ENCODE measurements around the gene ARHGAP9. TPM values are rescaled to one million over a fixed set of nuclear protein-coding genes. Genes with fewer than 3 reads are reported as not detected.

ARHGAP9 gene
- total RNA-seq, 1 experiment from 2014 or later, result 30.6 TPM

DNA sequence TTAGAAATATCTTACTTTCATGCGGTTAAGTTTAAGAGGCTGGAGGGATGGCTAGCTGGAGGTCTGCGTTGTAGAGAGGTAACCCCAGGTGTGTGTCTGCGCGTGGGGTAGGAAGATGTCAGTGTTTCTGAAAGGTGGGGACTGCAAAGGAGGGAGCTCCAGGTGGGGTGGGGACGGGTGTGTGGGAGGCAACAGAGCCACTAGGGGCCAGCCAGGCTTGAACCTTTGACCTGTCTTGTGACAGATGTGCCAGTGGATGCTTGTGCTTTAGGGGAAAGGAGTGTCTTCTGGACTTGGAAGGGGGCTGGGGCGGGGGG, 19.2 kb downstream of the ARHGAP9 start:
- no peaks in the 10 kb centered on the region for H3K27me3 ChIP-seq (replicated peaks)
- H3K36me3 ChIP-seq, result peaks cover 68% of the 10 kb centered on the region
- DNase-seq (ENCODE audit: low read depth in 1 of 2, low spot score in 2 of 2), result no peak
- H3K4me3 ChIP-seq, result peak overlapping the region; percentile 50
- H3K27ac ChIP-seq, result peak overlapping the region; percentile 92
- no peaks in the 10 kb centered on the region for H3K9me3 ChIP-seq (replicated peaks)
- H3K4me1 ChIP-seq (replicated peaks), result peaks cover 60% of the 10 kb centered on the region

DNA sequence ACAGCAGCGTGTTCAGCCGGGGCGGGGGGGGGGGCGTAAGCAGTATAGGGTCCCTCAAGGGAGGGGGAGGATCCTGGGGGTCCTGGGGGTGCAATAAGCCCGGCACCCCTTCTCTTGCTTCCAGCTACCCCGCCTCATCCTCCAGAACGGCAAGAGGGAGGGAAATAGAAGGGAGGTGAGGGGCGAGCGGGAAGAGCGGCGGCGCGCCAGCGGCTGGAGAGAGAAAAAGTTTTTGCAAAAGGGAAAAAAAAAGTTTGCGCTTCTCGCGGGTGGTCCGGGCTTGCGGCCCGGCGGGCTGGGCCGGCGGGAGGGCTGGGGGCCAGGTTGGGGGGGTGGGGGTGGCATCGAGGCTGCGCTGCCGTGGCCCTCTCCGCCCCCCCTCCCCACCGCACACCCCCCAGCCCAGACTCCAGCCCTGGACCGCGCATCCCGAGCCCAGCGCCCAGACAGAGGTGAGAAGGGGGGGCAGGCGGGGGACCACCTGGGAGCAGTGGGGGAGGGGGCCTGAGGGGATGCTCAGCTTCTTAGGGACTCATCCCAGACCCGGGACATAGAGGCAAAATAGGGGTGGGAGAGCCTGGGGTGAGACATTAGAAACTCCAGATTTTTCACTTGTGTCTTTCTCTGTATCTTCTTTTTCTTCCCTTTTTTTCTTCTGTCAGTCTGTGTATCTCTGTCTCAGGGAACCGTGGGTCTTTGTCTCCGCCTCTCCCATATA, 19.8 kb downstream of the ARHGAP9 start, which contains the start of gene GLI1:
Gene GLI1 (plus strand): TSS at position 36 of the 718 bp plus-strand sequence. CDS start 3,907 bp downstream, outside the sequence.
- no peaks in the 10 kb centered on the region for H3K9me3 ChIP-seq (replicated peaks)
- peaks cover 65% of the 10 kb centered on the region for H3K36me3 ChIP-seq
- H3K4me1 ChIP-seq (replicated peaks), result peaks cover 60% of the 10 kb centered on the region
- peak within 1 kb of the TSS; percentile 92 for H3K27ac ChIP-seq
- H3K27me3 ChIP-seq (replicated peaks), result no peaks in the 10 kb centered on the region
- peak in 1 of 2 experiments; percentile 100 for DNase-seq (ENCODE audit: low read depth in 1 of 2, low spot score in 2 of 2)
- peak within 1 kb of the TSS; percentile 50 for H3K4me3 ChIP-seq

DNA sequence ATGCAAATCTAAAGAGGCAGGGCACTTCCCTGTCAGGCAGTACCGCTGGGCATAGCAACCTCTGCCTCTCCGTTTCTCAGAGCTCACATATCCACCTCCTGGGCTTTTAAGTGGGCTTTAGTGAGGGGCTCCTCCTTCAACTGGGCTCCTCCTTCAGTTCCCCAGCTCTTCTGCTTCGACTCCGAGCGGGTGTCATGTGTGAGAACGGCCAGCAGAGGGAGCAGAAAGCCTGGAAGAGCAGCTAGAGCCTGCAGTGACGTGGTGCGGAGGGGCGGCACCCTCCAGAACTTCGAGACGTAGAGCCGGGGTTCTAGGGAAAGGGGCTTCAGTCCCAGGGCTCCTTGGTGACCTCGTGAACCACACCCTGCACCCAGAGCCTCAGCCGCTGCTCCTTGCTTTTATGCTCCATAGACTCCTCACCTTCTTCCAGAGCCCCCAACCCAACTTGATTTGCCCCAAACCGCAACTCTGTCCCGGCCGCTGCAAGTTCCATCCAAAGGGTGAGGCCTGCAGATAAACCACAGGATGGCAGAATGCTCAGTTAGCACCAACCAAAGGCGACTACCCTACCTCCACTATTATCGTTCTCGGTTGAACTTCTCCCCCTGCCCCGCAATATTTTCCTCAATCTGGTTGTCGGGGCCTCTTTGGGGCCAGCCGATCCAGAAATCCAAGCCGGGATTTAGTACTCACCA, 20.5 kb downstream of the ARHGAP9 start:
- H3K4me3 ChIP-seq, result peak overlapping the region; percentile 50
- no peaks in the 10 kb centered on the region for H3K27me3 ChIP-seq (replicated peaks)
- no peaks in the 10 kb centered on the region for H3K9me3 ChIP-seq (replicated peaks)
- peak in 1 of 2 experiments; percentile 100 for DNase-seq (ENCODE audit: low read depth in 1 of 2, low spot score in 2 of 2)
- H3K27ac ChIP-seq, result peak overlapping the region; percentile 82
- peaks cover 63% of the 10 kb centered on the region for H3K4me1 ChIP-seq (replicated peaks)
- H3K36me3 ChIP-seq, result peaks cover 58% of the 10 kb centered on the region

DNA sequence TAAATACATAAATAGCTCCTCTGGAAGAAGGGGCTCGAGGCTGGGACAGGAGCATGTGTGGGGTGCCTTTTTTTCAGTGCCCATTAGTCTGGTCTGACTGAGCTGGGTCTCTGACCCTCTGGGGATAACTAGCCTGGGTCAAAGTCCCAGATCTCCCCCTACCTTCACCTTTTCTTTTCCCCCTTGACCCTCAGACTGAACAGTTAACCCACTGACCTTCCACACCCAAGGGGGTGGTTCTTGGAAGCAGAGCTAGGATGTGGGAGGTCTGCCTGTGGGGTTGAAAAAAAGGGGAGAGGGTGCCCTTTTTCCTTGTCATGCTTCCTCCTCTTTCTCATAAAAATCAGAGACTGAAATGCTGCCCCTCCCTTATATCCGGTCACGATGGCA, 21.0 kb downstream of the ARHGAP9 start:
- Histone ChIP-seq H3K9me3 (replicated peaks) (no peaks in the 10 kb centered on the region), H3K4me1 (replicated peaks) (peaks cover 63% of the 10 kb centered on the region), H3K27ac (peak overlapping the region; percentile 82), H3K27me3 (replicated peaks) (no peaks in the 10 kb centered on the region), H3K4me3 (peak overlapping the region; percentile 50), H3K36me3 (peaks cover 53% of the 10 kb centered on the region)
- DNase-seq (ENCODE audit: low read depth in 1 of 2, low spot score in 2 of 2), result no peak

DNA sequence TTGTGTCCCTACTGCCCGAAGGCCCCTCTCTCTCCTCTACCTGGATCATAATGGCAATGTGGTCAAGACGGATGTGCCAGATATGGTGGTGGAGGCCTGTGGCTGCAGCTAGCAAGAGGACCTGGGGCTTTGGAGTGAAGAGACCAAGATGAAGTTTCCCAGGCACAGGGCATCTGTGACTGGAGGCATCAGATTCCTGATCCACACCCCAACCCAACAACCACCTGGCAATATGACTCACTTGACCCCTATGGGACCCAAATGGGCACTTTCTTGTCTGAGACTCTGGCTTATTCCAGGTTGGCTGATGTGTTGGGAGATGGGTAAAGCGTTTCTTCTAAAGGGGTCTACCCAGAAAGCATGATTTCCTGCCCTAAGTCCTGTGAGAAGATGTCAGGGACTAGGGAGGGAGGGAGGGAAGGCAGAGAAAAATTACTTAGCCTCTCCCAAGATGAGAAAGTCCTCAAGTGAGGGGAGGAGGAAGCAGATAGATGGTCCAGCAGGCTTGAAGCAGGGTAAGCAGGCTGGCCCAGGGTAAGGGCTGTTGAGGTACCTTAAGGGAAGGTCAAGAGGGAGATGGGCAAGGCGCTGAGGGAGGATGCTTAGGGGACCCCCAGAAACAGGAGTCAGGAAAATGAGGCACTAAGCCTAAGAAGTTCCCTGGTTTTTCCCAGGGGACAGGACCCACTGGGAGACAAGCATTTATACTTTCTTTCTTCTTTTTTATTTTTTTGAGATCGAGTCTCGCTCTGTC, 22.8 kb downstream of the ARHGAP9 start:
- H3K4me1 ChIP-seq (replicated peaks), result peaks cover 63% of the 10 kb centered on the region
- H3K27ac ChIP-seq, result peak overlapping the region; percentile 82
- H3K9me3 ChIP-seq (replicated peaks), result no peaks in the 10 kb centered on the region
- no peaks in the 10 kb centered on the region for H3K27me3 ChIP-seq (replicated peaks)
- DNase-seq (ENCODE audit: low read depth in 1 of 2, low spot score in 2 of 2), result no peak
- peaks cover 43% of the 10 kb centered on the region for H3K36me3 ChIP-seq
- H3K4me3 ChIP-seq, result no peak overlapping the region

DNA sequence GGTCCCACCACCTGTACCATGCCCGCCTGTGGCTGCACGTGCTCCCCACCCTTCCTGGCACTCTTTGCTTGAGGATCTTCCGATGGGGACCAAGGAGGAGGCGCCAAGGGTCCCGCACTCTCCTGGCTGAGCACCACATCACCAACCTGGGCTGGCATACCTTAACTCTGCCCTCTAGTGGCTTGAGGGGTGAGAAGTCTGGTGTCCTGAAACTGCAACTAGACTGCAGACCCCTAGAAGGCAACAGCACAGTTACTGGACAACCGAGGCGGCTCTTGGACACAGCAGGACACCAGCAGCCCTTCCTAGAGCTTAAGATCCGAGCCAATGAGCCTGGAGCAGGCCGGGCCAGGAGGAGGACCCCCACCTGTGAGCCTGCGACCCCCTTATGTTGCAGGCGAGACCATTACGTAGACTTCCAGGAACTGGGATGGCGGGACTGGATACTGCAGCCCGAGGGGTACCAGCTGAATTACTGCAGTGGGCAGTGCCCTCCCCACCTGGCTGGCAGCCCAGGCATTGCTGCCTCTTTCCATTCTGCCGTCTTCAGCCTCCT, 23.4 kb downstream of the ARHGAP9 start:
- peaks cover 66% of the 10 kb centered on the region for H3K4me1 ChIP-seq (replicated peaks)
- no peaks in the 10 kb centered on the region for H3K9me3 ChIP-seq (replicated peaks)
- peaks cover 41% of the 10 kb centered on the region for H3K36me3 ChIP-seq
- no peaks in the 10 kb centered on the region for H3K27me3 ChIP-seq (replicated peaks)
- DNase-seq (ENCODE audit: low read depth in 1 of 2, low spot score in 2 of 2), result peak in 1 of 2 experiments; percentile 100
- no peak overlapping the region for H3K27ac ChIP-seq
- H3K4me3 ChIP-seq, result no peak overlapping the region

DNA sequence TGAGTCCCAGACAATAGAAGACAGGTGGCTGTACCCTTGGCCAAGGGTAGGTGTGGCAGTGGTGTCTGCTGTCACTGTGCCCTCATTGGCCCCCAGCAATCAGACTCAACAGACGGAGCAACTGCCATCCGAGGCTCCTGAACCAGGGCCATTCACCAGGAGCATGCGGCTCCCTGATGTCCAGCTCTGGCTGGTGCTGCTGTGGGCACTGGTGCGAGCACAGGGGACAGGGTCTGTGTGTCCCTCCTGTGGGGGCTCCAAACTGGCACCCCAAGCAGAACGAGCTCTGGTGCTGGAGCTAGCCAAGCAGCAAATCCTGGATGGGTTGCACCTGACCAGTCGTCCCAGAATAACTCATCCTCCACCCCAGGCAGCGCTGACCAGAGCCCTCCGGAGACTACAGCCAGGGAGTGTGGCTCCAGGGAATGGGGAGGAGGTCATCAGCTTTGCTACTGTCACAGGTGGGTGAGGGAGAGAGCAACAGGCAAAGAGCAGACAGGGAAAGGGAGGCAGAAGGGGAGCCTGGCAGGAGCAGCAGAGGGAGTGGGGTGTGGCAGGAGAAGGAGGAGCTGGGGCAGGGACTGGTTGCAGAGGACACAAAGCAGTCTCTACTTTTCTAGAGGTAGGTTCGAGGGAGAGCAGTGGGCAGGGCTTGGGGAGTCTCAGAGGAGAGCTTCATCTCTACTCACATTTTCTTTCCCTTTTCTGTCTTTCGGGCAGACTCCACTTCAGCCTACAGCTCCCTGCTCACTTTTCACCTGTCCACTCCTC, 24.1 kb downstream of the ARHGAP9 start:
- Histone ChIP-seq H3K27ac (no peak overlapping the region), H3K9me3 (replicated peaks) (no peaks in the 10 kb centered on the region), H3K4me1 (replicated peaks) (peaks cover 62% of the 10 kb centered on the region), H3K27me3 (replicated peaks) (no peaks in the 10 kb centered on the region), H3K4me3 (no peak overlapping the region), H3K36me3 (peaks cover 37% of the 10 kb centered on the region)
- peak in 1 of 2 experiments; percentile 96 for DNase-seq (ENCODE audit: low read depth in 1 of 2, low spot score in 2 of 2)

DNA sequence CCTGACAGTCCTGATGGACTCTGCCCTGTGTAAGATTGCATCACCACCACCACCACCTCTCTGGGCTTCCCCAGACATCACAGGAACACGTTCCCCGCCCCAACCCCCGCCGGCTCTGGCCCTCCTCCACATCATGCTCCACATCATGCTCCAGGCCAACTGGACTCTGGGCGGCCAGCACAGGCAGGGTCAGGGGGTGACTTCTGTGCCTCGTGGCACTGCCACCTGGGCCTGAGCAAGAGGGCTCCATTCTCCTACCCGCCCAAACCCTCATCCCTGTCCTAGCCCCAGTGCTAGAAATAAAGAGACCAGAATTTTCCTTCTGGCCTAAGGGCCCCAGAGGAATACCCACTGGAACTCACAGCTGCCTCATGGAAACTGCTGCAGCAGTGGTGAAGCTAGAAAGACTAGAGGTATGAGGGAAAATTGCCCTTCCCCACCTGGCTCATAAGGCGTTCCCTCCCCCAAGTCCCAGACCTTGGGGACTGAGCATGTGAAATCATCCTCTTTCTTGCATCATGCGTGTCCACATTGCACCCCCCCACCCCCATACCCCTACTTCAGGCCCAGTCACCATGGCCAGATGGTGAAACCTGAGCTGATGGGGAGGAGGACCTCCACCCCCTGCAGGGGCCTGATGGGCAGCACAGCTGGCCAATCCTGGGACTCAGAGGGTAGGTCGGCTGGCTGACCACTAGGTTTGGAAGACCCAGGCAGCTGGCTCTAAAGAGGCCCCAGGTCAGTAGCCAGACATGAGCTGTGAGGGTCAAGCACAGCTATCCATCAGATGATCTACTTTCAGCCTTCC, 24.9 kb downstream of the ARHGAP9 start, which contains the start of gene INHBE:
Gene INHBE (plus strand): TSS at position 742 of the 808 bp plus-strand sequence. CDS start 230 bp downstream, outside the sequence.
- H3K4me3 ChIP-seq, result no peak within 1 kb of the TSS
- peaks cover 58% of the 10 kb centered on the region for H3K4me1 ChIP-seq (replicated peaks)
- H3K27ac ChIP-seq, result no peak within 1 kb of the TSS
- peaks cover 37% of the 10 kb centered on the region for H3K36me3 ChIP-seq
- no peaks in the 10 kb centered on the region for H3K9me3 ChIP-seq (replicated peaks)
- no peaks in the 10 kb centered on the region for H3K27me3 ChIP-seq (replicated peaks)
- DNase-seq (ENCODE audit: low read depth in 1 of 2, low spot score in 2 of 2), result peak in 1 of 2 experiments; percentile 99

DNA sequence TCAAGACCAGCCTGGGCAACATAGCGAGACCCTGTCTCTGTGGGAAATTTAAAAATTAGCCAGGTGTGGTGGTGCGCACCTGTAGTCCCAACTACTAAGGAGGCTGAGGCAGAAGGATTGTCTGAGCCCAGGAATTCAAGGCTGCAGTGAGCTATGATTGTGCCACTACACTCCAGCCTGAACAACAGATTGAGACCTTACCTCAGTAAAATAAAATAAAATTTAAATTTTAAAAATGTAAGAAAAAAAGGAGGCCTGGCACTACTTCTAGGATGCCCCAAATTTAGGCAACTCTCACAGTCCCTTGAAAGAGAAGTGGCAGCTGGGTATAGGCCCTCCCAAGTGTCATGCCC, 25.5 kb downstream of the ARHGAP9 start:
- H3K27ac ChIP-seq, result no peak overlapping the region

DNA sequence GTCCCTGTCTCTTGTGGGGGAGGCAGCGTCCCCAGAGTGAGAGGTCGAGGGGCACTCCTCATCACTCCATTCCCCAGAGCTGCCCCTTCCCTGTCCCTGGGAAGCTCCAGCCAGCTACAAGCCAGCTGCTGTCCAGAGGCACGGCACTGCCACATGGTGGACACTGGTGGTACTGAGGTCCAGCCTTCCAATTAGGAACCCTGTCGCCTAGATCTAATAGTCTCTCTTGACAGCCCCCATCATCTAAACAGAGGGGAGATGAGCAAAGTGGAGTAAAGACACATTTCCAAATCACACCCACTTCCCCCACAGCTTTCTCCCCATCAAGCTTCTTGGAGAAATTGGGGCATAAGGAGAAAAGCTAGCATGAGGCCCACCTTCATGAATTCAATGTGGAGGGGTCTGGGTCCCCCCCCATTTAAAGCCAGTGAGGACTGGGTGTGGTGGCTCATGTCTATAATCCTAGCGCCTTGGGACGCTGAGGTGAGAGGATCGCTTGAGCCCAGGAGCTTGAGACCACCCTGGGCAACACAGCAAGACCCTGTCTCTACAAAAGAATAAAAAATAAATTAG, 26.6 kb downstream of the ARHGAP9 start:
- H3K9me3 ChIP-seq (replicated peaks), result no peaks in the 10 kb centered on the region; the same call in 1 of the 2 replicates
- peaks cover 44% of the 10 kb centered on the region for H3K4me1 ChIP-seq (replicated peaks)
- peak overlapping the region; percentile 45 for H3K27ac ChIP-seq
- H3K27me3 ChIP-seq (replicated peaks), result no peaks in the 10 kb centered on the region
- no peak for DNase-seq (ENCODE audit: low read depth in 1 of 2, low spot score in 2 of 2)
- peaks cover 26% of the 10 kb centered on the region for H3K36me3 ChIP-seq
- no peak overlapping the region for H3K4me3 ChIP-seq

More for the DNA sequence above, 25.5 kb downstream of the ARHGAP9 start:
- Histone ChIP-seq H3K27me3 (replicated peaks) (no peaks in the 10 kb centered on the region), H3K4me3 (no peak overlapping the region), H3K4me1 (replicated peaks) (peaks cover 55% of the 10 kb centered on the region), H3K9me3 (replicated peaks) (no peaks in the 10 kb centered on the region), H3K36me3 (peaks cover 34% of the 10 kb centered on the region)
- DNase-seq (ENCODE audit: low read depth in 1 of 2, low spot score in 2 of 2), result peak; percentile 74 to 83

DNA sequence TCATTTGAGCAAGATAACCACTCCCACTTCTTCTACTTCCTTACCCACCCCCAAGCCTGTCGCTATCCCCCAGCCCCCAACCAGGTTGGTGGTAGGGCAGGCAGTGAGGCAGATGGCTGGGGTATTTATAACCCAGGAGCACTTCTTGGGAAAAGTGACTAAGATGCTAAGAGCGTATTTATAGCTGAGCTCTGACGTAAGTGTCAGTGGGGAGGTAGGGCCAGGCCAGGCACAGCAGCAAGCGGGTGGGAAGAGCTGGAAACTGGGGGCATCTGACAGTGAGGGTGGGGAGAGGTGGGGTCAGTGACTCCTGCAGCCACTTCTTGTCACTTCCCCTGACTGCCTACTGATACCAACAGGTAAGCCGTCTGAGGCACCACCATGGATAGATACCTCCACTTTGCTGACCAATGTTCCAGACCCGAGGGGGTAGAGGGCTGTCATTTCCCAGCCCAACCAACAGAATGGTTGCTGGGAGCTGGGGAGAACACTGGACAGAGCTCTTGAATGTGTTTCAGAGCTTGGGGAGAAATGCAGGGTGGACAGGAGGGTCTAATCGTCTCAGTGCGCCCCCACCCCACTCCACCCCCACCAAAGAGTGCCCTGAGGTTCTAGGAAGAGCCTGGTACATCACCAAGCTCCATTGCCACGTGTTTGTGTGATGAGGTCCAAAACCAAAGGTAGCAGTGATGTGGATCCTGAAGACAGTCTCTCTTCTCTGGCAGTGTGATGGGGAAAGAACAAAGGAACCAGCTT, 27.3 kb downstream of the ARHGAP9 start:
- no peak overlapping the region for H3K4me3 ChIP-seq
- H3K36me3 ChIP-seq, result peaks cover 21% of the 10 kb centered on the region
- H3K9me3 ChIP-seq (replicated peaks), result no peaks in the 10 kb centered on the region; the same call in 1 of the 2 replicates
- peak overlapping the region; percentile 45 for H3K27ac ChIP-seq
- H3K4me1 ChIP-seq (replicated peaks), result peaks cover 38% of the 10 kb centered on the region
- no peak for DNase-seq (ENCODE audit: low read depth in 1 of 2, low spot score in 2 of 2)
- H3K27me3 ChIP-seq (replicated peaks), result no peaks in the 10 kb centered on the region
